GM21717 (cell line): ENCODE measurements around the gene CNTNAP2.

Source experiments
- ATAC-seq: cut with Tn5 transposase; IDR thresholded peaks from one replicate; pipeline ENCODE4 v1.9.1; 2021; ENCODE audit warnings: mild to moderate bottlenecking, moderate library complexity; ENCODE audit not compliant: unreplicated experiment

Gene CNTNAP2

GRCh38 chr7:146736446-146737190 lies 620.0 kb downstream of the CNTNAP2 start:
- ATAC-seq, result no peak

- ATAC-seq, result no peak
These were observed 623.4 kb downstream of the CNTNAP2 start for GRCh38 chr7:146740039-146740438.

DNA sequence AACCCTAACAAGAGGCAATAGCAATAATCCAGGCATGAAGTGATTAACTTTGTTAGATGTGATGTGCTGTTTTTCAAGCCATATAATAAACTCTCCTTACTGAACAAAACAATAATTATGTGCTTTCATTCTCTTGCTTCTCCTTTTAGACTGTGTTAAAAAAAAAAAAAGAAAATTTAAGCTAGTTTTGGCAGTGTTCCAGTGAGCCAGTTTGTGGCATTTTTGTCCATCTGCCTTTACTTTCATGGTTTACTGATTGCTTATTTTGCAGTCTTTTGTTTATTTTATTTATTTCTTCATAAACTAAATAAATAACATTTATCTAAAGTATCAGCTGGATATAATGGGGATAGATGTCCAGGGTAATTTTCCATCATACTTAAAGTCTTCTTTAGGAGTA lies 625.3 kb downstream of the CNTNAP2 start:
- no peak for ATAC-seq

GRCh38 chr7:146754385-146754784 lies 637.8 kb downstream of the CNTNAP2 start:
- ATAC-seq, result no peak

- ATAC-seq, result no peak
These were observed 639.0 kb downstream of the CNTNAP2 start for GRCh38 chr7:146755585-146755984.

DNA sequence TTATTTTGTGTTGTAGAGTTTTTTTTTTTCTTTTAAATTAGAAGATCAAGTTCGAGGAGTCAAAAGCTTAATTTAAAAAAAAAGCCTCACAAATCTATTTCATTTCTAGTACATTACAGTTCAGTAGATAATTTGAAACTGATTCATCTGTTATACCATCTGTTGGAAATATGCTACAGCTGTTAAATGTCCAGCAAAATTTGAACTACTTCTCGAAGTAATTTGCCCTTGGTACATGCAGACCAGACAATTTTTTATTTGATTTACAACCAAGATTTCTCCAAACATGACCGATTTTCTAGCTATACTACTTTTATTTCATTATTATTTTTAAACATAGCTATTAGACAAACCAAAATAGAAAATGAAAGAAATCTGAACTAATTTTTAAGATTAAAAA lies 647.9 kb downstream of the CNTNAP2 start:
- no peak for ATAC-seq

GRCh38 chr7:146768957-146769356 lies 652.4 kb downstream of the CNTNAP2 start:
- ATAC-seq, result no peak

GRCh38 chr7:146772601-146773000 lies 656.0 kb downstream of the CNTNAP2 start:
- ATAC-seq, result no peak

- no peak for ATAC-seq
These were observed 656.9 kb downstream of the CNTNAP2 start for GRCh38 chr7:146773506-146773905.

GRCh38 chr7:146781352-146782116 lies 664.9 kb downstream of the CNTNAP2 start:
- ATAC-seq, result no peak

DNA sequence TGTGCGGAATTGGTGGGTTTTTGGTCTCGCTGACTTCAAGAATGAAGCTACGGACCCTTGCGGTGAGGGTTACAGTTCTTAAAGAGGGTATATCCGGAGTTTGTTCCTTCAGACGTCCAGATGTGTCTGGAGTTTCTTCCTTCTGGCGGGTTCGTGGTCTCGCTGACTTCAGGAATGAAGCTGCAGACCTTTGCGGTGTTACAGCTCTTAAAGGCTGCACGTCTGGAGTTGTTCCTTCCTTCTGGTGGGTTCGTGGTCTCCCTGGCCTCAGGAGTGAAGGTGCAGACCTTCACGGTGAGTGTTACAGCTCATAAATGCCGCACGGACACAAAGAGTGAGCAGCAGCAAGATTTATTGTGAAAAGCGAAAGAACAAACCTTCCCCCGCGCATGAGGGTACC lies 670.7 kb downstream of the CNTNAP2 start:
- no peak for ATAC-seq

DNA sequence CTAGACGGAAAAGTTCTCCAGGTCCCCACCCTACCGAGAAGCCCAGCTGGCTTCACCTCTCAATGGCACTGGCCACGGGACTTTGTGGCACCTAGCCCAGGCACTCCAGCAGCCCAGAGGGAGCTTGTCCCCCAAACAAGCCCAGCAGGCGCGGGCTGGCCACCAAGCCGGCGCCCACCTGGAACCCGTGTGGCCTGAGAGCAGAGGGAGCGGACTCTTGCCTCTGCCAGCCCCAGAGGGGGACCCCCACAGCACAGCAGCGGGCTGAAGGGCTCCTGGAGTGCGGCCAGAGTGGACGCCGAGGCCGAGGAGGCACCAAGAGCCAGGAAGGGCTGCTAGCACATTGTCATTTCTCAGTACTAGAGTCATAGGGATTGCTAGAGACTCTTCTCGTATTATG lies 671.4 kb downstream of the CNTNAP2 start:
- no peak for ATAC-seq

- ATAC-seq, result no peak
These were observed 675.0 kb downstream of the CNTNAP2 start for GRCh38 chr7:146791344-146792285.

DNA sequence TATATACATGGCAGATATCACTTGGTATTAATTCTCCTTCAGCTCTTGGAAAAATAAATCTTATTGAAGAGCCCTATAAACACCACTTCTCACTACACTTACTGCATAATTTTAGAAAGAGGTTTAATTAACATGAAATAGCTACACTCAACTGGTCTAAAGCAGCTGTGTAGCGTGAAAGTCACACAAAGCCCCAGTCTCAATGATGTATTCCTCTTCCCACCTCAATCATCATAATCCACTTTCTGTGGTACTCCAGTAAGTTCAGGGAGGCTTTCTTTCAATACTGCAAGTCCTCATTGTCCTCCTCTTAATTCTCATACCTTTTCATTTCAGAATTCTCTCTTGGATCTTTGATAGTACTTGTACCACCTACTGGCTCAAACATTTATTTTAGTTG lies 688.0 kb downstream of the CNTNAP2 start:
- ATAC-seq, result no peak

DNA sequence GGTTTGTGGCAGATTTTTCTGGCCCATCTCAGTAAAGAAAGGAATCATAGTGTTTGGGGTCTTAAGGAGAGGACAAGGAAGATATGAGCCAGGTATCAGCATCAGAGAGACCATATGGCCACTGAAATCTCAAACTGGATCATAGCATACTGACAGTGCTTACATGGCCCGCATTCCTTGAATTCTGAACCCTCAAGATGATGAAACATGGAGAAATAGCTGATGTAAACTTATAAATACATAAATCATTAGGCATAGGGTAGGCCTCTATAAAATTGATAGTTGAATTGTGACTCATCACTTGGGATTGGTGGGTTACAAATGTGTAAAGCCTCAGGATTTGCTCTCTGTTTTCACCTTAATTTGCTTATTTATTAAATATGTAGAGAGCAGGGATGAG lies 688.5 kb downstream of the CNTNAP2 start:
- no peak for ATAC-seq

DNA sequence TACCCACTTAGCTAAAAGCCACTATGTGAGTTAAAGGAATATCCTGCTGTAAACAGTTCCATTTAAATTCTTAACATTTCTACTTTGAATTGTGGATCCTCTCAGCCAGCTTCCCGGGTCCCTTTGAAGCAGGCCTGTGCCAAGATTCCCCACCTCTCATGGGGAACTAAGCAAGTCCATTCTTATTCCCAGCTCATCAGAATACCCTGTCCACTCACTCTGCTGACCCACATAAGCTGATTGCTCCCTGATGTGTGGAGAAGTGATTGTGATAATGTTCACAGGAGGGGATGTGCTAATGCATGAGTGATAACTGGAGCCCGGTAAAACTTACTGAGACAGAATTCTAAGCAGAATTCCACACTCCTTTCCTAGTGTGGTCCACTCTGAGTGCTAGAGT lies 709.7 kb downstream of the CNTNAP2 start:
- no peak for ATAC-seq

- ATAC-seq, result no peak
These were observed 714.1 kb downstream of the CNTNAP2 start for GRCh38 chr7:146830686-146831085.

DNA sequence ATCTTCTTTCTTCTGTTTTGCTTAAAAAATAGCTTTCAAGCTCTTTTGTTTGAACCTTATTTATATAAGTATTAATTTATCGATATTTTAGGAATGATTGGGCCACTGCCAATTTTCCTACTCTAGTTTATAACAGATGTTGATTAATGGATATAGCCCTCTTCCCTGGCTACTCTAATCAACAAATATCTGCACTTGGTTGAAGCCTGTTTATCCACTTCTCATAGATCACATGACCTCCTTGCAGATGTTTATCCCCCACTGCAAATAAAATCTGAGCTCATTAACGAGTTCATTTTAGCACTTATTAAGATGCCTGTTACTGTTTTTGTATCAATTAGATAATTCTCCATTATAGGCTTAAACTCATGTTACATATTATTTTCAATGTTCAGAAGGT lies 715.3 kb downstream of the CNTNAP2 start:
- ATAC-seq, result no peak

DNA sequence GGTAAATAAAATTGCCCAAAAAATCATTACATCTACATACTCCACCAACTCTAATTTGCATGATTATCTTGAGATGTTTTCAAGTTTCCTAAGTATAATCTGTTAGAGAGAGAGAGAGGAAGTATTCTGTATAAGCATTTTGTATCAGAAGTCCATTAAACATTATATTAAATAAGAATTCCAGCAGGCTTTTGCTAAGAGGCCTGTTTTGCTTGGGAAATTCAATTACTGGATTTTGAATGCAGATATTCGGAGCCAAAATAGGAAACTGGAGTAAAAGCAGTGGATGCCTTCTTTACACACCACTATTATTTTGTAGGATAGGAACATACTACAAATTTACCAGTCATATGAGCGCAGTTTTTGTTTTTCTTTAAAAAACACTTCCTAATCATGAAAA lies 727.8 kb downstream of the CNTNAP2 start:
- ATAC-seq, result no peak

DNA sequence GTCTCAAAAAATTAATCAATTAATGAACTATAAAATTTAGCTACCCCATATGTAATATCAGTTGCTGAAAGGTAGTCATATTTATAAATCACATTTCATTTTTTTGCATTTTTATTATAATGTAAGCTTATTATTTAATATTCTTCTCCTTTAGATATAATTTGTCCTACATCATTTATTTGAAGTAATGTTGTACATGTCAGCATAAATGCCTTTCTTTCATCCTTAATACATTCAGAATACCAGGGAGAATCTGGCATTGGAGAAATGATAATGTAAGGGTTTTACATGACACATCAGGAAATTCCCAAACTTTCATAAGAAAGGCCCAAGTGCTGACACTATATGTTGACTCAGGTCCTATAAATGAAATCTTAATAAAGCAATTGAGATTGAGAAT lies 742.1 kb downstream of the CNTNAP2 start:
- no peak for ATAC-seq

DNA sequence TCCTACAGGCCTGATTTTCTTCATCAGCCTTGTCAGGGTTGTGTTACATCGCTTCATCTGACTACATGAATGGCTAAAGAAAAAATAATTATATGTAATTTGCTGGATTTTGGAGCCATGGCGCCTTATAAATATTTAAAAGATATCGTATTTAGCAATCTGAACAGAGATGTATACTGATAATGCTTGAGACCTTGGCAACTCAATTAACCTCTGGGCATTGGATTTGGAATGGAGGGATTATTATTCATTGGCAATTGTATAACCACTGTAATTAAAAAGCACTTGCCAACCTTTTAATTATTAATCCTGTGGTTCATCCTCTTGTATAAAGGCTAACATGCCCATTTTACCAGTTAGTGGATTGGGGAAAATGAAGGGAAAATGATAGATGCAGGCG lies 745.1 kb downstream of the CNTNAP2 start:
- no peak for ATAC-seq
